ENCODE measurements around the gene LRRC32.

DNA sequence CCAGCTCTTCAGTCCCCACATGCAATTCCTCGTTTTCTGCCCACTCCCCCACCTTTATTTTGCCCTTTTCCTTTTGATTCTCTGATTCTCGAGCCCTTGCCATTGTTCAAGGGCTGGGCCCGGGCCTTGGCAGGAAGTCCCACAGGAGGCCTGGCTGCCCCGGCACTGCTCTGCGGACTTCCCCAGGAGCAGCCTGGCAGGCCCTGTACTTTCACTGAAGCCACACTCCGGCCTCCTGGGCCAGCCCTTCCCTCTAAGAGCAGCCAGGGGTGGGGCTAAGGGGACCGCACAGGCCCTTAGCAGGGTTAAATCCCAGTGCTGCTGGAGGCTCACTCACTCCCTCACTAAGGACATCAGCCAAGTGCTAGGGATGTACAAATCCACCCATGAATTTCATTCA is 4.1 kb downstream of the LRRC32 start:
- TF ChIP-seq, protein P1, sequence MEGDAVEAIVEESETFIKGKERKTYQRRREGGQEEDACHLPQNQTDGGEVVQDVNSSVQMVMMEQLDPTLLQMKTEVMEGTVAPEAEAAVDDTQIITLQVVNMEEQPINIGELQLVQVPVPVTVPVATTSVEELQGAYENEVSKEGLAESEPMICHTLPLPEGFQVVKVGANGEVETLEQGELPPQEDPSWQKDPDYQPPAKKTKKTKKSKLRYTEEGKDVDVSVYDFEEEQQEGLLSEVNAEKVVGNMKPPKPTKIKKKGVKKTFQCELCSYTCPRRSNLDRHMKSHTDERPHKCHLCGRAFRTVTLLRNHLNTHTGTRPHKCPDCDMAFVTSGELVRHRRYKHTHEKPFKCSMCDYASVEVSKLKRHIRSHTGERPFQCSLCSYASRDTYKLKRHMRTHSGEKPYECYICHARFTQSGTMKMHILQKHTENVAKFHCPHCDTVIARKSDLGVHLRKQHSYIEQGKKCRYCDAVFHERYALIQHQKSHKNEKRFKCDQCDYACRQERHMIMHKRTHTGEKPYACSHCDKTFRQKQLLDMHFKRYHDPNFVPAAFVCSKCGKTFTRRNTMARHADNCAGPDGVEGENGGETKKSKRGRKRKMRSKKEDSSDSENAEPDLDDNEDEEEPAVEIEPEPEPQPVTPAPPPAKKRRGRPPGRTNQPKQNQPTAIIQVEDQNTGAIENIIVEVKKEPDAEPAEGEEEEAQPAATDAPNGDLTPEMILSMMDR (IDR thresholded peaks at IDR 0.05 in 4 of 5, conservative IDR thresholded peaks at IDR 0.05 in 1 of 5): no peak
- TF ChIP-seq POLR2A (IDR thresholded peaks at IDR 0.05): no peak
